GM10266 (cell line): ENCODE results near the gene RABGGTA.

ENCODE experiments used
- DNase-seq: peaks from one replicate; pipeline ENCODE4 v3.0.0; 2012; ENCODE audit errors: extremely low spot score
- CTCF ChIP-seq: IDR thresholded peaks from 2 replicates; pipeline ENCODE4 v1.5.1; 2012; ENCODE audit warnings: mild to moderate bottlenecking, low read depth; ENCODE audit not compliant: control insufficient read depth, insufficient read depth; ENCODE audit errors: missing control alignments

RABGGTA gene

GRCh38 chr14:24261256-24261968, 10.0 kb downstream of the RABGGTA start:
- TF ChIP-seq CTCF: no peak
- no peak for DNase-seq

GRCh38 chr14:24260780-24261157, 10.6 kb downstream of the RABGGTA start:
- DNase-seq: no peak
- TF ChIP-seq CTCF: no peak

GRCh38 chr14:24260026-24260779, 11.2 kb downstream of the RABGGTA start:
- DNase-seq: no peak
- no peak for TF ChIP-seq CTCF

GRCh38 chr14:24259282-24260025, 11.9 kb downstream of the RABGGTA start:
- no peak for DNase-seq
- TF ChIP-seq CTCF: no peak

GRCh38 chr14:24258548-24259265, 12.7 kb downstream of the RABGGTA start:
- DNase-seq: no peak
- no peak for TF ChIP-seq CTCF

GRCh38 chr14:24258119-24258518, 13.3 kb downstream of the RABGGTA start:
- no peak for DNase-seq
- no peak for TF ChIP-seq CTCF
